ENCODE results near the gene PCNX2.

PCNX2 gene

GRCh38 chr1:233338102-233338501, 42.6 kb upstream of the PCNX2 start:
- DNase-seq (ENCODE audit: low read depth, low spot score), result no peak
- TF ChIP-seq CTCF (IDR thresholded peaks at IDR 0.05; ENCODE audit: low read depth, low read length), result no peak
- H3K4me3 ChIP-seq (ENCODE audit: low read depth, low read length), result no peak overlapping the region
- in situ Hi-C loops (cut with HindIII; ENCODE audit: low sequenced_read_pairs), result no loop called here

- no peak for DNase-seq (ENCODE audit: low read depth, low spot score)
- no peak overlapping the region for H3K4me3 ChIP-seq (ENCODE audit: low read depth, low read length)
- in situ Hi-C loops (cut with HindIII; ENCODE audit: low sequenced_read_pairs), result no loop called here
- no peak for TF ChIP-seq CTCF (IDR thresholded peaks at IDR 0.05; ENCODE audit: low read depth, low read length)
Measured at GRCh38 chr1:233337505-233337904, 42.0 kb upstream of the PCNX2 start.

DNA sequence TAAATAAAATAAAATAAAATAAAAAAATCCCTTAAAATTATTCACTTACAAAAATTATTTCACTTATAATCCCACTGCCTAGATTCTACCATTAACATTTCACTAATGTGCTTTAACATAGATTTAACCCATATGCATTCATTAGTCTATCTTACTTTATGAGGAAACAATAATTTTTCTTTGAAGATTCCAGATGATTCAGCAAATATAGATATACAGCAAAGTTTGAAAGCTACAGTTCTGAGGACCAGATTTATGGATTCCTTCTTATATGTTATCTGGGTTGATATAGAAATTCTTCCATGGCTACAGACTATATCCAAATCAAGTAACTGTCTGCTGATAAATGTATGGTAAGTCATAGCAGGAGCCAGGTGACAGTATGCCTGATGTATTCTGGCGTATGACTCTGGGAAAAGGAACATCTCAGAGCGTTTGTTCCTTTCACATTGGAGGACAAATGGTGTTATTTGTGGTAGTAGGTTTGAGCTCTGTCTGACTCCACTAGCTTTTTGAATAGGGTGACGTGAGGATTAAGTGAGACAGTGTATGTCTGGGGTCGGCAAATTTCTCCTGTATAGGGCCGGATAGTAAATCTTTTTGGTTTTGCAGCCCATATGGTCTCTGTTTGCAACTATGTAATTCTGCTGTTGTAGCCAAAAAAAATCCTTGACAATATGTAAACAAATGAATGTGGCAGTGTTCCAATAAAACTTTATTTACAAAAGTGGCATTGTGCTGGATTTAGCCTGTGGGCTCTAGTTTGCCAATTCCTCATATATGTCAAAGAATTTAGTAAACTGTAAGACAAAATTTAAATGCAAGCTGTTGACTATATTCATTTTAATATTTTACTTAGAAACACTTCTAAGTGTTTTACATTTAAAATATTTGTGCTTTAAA, 41.3 kb upstream of the PCNX2 start:
- no peak for TF ChIP-seq CTCF (IDR thresholded peaks at IDR 0.05; ENCODE audit: low read depth, low read length)
- no peak for DNase-seq (ENCODE audit: low read depth, low spot score)
- in situ Hi-C loops (cut with HindIII; ENCODE audit: low sequenced_read_pairs), result no loop called here
- H3K4me3 ChIP-seq (ENCODE audit: low read depth, low read length), result no peak overlapping the region

- no peak for TF ChIP-seq CTCF (IDR thresholded peaks at IDR 0.05; ENCODE audit: low read depth, low read length)
- DNase-seq (ENCODE audit: low read depth, low spot score), result no peak
- in situ Hi-C loops (cut with HindIII; ENCODE audit: low sequenced_read_pairs), result no loop called here
- no peak overlapping the region for H3K4me3 ChIP-seq (ENCODE audit: low read depth, low read length)
Measured at GRCh38 chr1:233334092-233334491, 38.6 kb upstream of the PCNX2 start.

- in situ Hi-C loops (cut with HindIII; ENCODE audit: low sequenced_read_pairs), result no loop called here
- no peak for TF ChIP-seq CTCF (IDR thresholded peaks at IDR 0.05; ENCODE audit: low read depth, low read length)
- H3K4me3 ChIP-seq (ENCODE audit: low read depth, low read length), result no peak overlapping the region
- DNase-seq (ENCODE audit: low read depth, low spot score), result no peak
Measured at GRCh38 chr1:233333086-233333485, 37.6 kb upstream of the PCNX2 start.

- DNase-seq (ENCODE audit: low read depth, low spot score), result no peak
- no peak for TF ChIP-seq CTCF (IDR thresholded peaks at IDR 0.05; ENCODE audit: low read depth, low read length)
- in situ Hi-C loops (cut with HindIII; ENCODE audit: low sequenced_read_pairs), result no loop called here
Measured at GRCh38 chr1:233331676-233332519, 36.4 kb upstream of the PCNX2 start.

More at GRCh38 chr1:233331676-233332519, 36.4 kb upstream of the PCNX2 start:
- no peak overlapping the region for H3K4me3 ChIP-seq (ENCODE audit: low read depth, low read length)
